Measurements from ENCODE around the gene LYPD3.

DNA sequence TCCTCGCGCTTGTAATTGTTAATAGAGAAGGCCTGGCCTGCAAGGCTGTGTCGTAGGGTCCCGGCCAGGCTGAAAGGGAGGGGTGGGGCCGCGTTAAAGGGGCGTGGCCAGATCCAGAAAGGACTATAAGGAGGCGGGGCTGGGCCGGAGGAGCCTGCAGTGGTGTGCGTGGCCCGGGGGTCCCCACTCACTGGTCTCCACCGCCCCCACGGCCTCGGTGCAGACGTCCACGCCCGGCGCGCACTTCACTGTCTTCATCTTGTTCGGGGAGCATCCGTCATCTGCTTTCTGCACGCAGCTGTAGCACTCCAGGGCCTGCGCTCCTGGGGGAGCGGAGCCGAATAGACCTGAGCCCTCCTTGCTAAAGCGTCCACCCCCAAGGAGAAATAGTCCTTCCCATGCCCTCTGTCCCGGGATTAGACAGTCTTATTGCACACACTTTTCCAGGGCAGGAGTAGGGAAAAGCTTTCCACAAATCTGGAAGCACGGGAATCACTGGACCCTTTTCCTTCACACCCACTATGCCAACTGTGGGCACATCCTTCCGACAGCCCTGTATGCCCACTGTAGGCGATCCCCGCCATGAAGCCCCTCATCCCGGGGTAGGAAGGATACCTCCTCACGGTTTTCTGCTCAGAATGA is 1.2 kb downstream of the LYPD3 start:
- TF ChIP-seq, protein P1, sequence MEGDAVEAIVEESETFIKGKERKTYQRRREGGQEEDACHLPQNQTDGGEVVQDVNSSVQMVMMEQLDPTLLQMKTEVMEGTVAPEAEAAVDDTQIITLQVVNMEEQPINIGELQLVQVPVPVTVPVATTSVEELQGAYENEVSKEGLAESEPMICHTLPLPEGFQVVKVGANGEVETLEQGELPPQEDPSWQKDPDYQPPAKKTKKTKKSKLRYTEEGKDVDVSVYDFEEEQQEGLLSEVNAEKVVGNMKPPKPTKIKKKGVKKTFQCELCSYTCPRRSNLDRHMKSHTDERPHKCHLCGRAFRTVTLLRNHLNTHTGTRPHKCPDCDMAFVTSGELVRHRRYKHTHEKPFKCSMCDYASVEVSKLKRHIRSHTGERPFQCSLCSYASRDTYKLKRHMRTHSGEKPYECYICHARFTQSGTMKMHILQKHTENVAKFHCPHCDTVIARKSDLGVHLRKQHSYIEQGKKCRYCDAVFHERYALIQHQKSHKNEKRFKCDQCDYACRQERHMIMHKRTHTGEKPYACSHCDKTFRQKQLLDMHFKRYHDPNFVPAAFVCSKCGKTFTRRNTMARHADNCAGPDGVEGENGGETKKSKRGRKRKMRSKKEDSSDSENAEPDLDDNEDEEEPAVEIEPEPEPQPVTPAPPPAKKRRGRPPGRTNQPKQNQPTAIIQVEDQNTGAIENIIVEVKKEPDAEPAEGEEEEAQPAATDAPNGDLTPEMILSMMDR (IDR thresholded peaks at IDR 0.05): no peak
- peak in 2 of 4 donors; percentile 32 to 47 for TF ChIP-seq POLR2A (IDR thresholded peaks at IDR 0.05)

Data from esophagus squamous epithelium (tissue), 4 donors.